ENCODE measurements around the gene CXXC1.
A peak's percentile ranks its signal among the peaks of the same experiment; 100 is the strongest.
"Not testable (repeated sequence)": the region's sequence is repeated elsewhere in the genome, so short reads cannot be mapped to it uniquely, and the experiment has no call there.

Gene CXXC1

DNA sequence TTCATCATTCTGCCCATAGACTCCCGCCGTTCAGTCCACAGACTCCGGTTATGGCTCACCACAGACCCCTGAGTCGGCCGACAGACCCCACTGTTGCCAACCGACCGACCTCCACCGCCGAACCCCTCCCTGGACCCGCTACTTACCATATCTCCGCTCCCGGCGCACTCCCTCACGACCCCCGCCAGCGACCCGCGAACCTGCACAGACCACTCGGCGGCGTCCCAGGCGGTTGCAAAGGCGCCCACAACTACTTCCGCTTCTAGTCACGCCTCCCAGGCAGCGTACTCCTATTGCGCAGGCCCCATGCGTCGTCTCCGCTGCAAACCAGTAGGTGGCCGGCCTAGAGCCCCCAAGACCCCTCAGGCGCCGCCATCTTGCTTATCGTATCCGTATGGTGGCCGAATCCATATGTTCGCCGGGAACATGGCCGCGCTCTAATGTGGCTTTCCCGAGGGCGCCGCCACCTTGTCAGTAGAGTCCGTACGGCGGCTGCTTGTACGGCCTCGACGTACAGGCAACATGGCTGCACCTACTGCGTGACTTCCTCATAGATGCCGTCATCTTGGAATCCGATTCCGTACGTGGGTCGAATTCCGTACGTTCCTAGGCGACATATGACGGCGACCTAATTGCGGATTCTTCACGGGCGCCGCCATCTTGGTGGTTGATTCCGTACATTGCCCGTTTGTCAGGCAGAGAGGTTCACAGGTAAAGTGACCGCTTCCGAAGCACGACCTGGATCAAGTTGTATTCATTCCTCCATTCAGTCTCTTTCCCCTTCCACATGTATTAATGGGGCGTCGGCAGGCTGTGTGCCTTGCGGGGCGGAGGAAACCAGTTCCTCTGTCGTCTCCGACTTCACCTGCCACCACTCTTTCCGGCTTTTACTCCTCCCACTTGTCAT, at the start of gene CXXC1:
TSS of gene CXXC1 (minus strand) at position 252 of the 907 bp plus-strand sequence. CDS start at position 149, 103 bp downstream.
- FAIRE-seq (peak; percentile 100), DNase-seq (ENCODE audit: extremely low spot score, insufficient read length, low read depth) (peak; percentile 75)

DNA sequence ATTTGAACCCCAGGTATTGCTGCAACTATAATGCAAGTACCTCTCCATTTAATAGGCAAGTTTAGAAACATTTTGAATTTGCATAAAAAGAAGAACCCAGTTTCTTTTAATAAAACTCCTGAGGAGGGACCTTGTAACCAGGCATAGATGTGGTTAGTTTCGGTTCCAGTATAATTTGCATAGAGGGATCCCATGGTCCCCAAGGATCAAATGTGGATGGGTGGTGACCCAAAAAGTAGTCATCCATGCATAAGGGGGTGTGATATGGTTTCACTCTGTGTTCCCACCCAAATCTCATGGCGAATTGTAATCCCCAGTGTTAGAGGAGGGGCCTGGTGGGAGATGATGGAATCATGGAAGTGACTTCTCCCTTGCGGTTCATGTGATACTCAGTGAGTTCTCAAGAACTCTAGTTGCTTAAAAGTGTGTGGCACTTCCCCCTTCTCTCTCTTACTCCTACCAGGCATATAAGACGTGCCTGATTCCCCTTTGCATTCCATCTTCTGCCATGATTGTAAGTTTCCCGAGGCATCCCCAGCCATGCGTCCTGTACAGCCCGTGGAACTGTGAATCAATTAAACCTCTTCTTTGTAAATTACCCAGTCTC, 47.2 kb upstream of the CXXC1 start:
- FAIRE-seq (peak; percentile 88), DNase-seq (ENCODE audit: extremely low spot score, insufficient read length, low read depth) (no peak)

DNA sequence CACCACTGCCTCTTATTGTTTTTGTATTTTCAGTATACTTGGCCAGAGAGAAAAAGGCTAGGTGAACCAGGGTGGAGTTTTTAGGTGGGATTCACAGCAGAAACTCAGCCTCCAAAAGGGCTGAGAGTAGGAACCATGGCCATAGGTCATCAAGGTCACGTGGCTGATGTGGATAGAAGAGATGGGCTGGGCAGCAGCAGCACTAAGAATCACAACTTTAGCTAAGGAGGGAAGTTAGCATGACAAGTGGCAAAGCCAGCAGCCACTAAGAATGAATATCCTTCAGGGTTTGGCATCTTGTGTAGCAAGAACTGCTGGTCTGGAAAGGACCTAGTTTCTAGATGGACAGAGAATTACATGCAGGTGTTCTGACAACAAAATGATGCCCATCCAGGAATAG, 44.2 kb upstream of the CXXC1 start:
- DNase-seq (ENCODE audit: extremely low spot score, insufficient read length, low read depth) (no peak), FAIRE-seq (peak; percentile 36)

DNA sequence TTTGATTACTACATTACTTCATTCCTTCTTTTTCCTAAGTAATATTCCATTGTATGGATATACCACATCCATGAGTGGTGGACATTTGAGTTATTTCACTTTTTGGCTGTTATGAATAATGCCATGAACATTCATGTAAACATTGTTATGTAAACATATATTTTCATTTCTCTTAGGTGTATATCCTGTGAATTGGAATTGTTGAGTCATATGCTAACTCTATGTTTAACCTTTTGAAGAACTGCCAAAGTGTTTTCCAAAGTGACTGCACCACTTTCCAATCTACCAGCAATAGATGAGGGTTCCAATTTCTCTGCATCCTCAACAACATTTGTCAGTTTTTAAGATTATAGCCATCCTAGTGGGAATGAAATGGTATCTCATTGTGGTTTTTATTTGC, 42.7 kb upstream of the CXXC1 start:
- FAIRE-seq, result no peak
- no peak for DNase-seq (ENCODE audit: extremely low spot score, insufficient read length, low read depth)

DNA sequence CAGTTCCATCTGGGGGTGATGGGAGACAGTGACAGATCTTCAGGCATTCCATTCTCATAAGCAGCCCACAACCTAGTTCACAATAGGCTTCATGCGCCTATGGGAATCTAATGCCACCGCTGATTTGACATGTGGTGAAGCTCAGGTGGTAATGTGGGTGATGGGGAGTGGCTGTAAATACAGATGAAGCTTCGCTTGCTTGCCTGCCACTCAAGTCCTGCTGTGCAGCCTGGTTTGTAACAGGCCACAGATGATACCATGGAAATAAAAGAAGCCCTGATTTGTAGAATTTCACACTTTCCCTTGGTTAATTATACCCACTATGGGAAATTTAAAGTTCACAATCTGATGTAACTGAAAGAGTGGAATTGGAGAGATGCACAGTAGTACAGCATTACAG, 40.5 kb upstream of the CXXC1 start:
- DNase-seq (ENCODE audit: extremely low spot score, insufficient read length, low read depth) (no peak), FAIRE-seq (no peak)

DNA sequence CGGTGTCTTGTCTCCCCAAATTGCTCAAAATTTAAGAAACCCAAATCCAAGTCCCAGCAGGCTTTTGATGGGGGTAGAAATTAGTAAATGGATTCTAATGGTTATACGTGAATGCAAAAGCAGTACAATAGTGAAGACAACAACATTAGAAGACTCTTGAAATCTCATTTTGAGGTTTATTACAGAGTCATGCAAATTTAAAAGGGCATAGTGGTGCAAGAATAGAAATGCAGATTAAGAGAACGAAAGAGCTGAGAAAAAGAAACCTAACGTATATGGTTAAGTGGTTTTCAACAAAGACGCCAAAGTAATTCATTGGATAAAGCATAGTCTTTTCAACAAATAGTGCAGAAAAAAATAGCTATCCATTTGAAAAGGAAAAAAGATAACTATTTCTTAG, 33.2 kb upstream of the CXXC1 start:
- FAIRE-seq (peak; percentile 86), DNase-seq (ENCODE audit: extremely low spot score, insufficient read length, low read depth) (no peak)

DNA sequence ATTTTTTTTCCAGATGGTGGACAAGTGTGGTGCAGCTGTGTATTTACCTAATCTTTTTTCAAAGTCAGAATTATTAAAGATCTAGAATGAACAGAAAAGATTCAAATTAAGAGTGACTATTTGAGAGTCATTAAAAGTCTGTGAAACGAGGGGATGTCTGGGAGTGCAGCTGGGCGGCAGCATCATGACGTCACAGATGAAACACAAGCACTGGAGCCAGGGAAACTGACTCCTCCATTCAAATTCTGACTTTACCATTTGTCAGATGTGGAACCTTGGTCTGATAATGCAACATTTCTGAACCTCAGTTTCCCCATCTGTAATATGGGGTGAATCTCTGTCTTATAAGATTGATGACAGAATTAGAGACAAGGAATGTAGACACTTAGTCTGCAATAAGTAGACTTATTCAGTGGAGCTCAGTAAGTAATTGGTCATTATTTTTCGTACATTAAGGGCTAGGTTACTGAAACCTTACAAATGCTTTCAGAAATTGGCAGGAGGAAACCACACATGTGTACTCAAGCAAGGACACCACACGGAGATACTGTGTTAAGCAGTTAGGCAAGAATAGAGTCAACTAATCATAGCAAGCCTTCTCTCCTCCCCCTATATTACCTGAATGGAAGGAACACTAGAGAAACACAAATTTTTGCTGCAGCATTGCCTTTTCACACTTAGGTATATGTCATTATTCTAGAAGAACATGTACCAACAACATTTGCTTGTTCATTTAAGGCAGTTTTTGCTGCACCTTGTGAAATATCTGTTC, 27.8 kb upstream of the CXXC1 start:
- peak; percentile 99 for FAIRE-seq
- DNase-seq (ENCODE audit: extremely low spot score, insufficient read length, low read depth), result peak; percentile 50

DNA sequence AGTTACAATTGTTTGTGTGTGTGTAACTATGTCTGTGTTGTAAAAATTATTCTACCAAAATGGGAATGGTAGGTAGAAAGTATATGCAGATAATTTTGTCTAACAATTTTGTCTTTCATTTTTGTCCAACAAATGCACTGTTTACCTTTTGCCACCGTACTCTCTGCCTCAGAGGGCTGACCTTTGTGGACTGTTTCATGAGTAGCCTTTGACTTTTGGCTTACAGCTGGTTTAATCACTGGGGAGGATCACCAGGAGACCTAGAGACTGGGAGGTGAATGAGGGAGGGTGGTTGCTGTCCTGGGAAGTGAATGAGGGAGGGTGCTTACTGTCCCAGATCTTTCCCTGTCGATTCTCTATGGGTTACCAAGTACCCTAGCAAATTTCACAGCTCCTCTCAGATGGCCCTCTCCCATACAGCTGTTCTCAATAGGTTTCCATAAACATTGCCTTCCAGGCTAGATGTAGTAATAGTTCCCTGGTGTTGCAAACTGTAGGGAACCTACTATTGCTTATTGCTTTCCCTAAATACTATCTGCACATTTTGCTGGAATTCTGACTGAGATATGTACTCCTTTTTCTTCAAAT, 26.5 kb upstream of the CXXC1 start:
- DNase-seq (ENCODE audit: extremely low spot score, insufficient read length, low read depth), result no peak
- FAIRE-seq, result no peak

DNA sequence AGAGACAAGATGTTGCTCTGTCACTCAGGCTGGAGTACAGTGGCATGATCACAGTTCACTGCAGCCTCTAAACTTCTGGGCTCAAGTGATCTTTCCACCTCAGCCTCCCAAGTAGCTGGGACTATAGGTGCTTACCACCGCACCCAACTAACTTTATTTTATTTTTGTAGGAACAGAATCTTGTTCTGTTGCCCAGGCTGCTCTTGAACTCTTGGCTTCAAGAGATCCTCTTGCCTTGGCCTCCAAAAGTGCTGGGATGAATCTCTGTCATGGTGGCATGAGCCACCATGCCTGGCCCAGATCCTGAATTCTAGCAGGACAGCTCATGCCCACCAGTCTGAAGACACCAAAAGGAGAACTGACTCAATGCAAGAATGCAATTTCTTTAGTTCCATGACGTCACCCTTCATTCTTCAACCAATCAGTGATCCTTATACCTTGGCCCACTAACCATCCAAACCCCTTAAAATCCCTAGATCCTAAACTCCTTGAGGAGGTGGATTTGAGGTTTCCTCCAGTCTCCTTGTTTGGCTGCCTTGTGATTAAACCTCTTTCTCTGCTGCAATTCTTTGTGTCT, 25.6 kb upstream of the CXXC1 start:
- FAIRE-seq (no peak), DNase-seq (ENCODE audit: extremely low spot score, insufficient read length, low read depth) (no peak)

DNA sequence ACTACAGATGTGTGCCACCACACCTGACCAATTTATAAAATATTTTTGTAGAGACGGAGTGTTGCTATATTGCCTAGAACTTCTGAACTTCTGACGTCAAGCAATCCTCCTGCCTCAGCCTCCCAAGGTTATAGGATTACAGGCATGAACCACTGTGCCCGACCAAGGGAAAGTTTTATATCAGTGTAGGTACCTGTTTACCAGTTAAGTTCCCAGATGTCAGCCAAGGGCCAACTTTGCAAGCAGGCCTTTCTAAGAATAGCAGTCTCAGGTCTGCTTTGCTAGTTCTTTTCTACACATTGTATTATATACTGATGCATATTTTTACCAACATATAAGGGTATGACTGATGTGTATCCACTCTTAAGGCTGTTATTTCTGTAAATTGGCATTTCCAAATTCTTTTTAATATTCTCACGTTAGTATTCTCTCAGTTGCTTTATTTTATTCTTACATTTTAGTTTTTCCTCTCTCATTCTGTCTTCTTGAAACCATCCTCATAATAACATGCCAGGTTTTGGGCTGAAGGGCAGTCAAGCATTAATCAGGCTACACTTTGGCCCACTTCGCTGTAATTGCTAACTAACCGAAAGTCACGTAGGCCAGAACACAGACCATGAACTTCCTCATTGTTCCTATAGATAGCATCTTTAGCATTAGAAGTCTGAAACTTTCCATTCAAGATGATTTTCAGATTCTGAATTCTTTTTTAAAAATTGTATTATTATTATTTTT, 25.0 kb upstream of the CXXC1 start:
- no peak for DNase-seq (ENCODE audit: extremely low spot score, insufficient read length, low read depth)
- FAIRE-seq, result peak; percentile 99

DNA sequence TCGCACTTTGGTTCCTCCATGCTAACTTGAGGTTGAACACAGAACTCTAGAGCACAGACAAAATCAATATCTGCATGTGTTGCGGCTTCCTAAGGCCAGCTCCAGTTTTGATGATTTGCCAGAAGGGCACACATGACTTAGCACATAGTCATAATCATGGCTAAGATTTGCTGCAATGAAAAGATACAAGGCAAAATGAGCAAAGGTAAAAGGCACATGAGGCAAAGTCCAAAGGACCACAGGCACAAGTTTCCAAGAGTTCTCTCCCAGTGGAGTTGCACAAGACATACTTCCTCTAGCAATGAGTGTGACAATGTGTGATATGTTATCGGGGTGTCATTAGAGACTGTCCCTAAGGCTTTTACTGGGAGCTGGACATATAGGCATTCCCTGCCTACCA, 24.2 kb upstream of the CXXC1 start:
- no peak for DNase-seq (ENCODE audit: extremely low spot score, insufficient read length, low read depth)

DNA sequence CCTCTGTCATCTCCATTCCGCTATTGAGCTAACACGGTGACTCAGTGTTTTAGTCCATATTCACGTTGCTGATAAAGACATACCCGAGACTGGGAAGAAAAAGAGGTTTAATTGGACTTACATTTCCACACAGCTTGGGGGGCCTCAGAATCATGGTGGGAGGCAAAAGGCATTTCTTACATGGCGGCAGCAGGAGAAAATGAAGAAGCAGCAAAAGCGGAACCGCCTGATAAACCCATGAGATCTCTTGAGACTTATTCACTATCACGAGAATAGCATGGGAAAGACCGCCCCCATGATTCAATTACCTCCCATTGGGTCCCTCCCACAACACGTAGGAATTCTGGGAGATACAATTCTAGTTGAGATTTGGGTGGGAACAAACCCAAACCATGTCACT, 22.6 kb upstream of the CXXC1 start:
- FAIRE-seq (peak; percentile 21), DNase-seq (ENCODE audit: extremely low spot score, insufficient read length, low read depth) (no peak)

More for the DNA sequence above, 24.2 kb upstream of the CXXC1 start:
- peak; percentile 60 for FAIRE-seq

DNA sequence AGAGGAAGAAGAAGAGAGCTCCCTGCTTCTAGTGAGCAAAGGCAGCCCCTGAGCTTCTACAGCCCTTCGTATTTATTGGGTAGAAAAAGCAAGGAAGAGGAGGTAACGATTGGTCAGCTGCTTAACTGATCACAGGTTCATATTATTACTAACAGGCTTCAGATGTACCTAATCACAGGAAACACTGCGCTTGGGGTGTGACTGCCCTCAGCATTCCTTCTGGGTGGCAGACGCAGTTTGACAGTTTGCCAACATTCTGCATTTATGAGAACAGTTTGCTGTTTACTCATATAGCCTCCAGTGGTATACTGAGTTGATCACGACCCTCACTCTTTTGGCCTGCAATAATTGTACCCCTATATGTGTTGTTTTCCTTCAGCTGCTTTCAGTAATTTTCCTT, 21.4 kb upstream of the CXXC1 start:
- FAIRE-seq, result peak; percentile 15
- not testable (repeated sequence) for DNase-seq (ENCODE audit: extremely low spot score, insufficient read length, low read depth)

DNA sequence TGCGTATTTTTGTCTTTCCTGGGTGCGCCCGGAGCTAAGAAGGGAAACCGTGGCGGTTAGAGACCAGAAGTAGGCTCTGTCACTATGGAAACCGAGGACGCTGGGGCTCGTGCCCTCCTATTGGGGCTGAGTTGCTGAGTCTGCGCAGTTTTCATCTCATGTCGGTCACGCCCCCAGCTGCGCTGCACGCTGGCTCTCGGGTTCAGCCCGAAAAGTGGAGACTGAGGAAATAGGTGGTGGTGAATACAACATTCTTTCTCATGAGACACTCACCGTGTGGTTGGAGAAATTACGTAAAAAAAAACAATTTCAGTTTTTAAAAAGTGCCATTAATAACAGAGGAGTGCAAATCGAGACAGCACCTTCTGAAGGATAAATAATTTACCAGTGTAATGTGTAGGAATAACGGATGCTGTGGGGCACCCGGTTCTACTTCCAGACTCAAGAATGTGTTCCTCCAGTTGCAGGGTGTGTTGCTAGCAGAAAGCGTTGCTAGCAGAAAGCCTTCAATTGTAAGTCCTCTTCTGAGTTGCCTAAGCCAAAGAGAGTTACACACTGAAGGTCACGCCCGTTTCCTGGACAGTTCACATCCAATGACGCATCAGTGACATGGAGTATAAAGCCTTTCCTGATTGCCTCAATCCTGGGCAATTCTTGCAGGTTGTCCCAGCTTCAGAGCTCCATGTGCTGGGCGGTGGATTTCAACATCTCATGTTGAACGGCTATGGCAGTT, 20.4 kb upstream of the CXXC1 start:
- DNase-seq (ENCODE audit: extremely low spot score, insufficient read length, low read depth) (peak; percentile 81), FAIRE-seq (peak; percentile 98)

DNA sequence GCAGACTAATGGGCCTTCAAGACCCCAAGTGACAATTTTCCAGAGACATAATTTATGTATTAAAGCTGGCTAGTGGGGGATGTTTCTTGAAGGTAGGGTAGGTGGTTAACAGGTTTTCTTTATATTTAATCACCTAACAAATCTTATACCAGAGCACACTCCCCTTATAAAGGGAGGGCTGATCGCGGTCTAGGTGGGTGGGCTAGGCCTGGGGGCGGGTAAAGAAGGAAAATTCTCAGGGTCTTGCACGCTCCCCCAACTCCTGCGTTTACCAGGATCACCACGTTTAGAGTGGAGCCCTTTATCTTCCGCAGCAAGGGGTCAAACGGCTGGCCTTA, 19.9 kb upstream of the CXXC1 start:
- DNase-seq (ENCODE audit: extremely low spot score, insufficient read length, low read depth), result no peak
- FAIRE-seq, result no peak

DNA sequence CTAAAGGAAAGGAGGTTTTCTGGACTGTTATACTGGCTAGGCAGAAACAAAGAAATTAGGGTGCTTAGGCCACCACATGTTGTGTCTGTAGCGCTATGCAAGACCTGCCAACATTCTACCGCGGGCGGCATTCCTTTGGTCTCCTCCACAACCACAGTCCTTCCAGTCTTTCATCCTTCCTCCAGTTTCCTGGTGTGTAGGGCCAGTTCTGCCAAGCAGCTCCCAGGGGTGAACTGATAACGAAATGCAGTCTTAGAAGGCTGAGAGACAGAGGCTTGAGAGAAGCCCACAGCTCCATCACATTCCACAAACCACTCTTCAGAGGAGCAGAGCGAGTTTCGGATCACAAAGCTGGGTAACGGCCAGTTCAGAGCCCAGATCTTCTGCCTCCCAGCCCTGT, 19.5 kb upstream of the CXXC1 start:
- no peak for DNase-seq (ENCODE audit: extremely low spot score, insufficient read length, low read depth)
- peak; percentile 33 for FAIRE-seq

DNA sequence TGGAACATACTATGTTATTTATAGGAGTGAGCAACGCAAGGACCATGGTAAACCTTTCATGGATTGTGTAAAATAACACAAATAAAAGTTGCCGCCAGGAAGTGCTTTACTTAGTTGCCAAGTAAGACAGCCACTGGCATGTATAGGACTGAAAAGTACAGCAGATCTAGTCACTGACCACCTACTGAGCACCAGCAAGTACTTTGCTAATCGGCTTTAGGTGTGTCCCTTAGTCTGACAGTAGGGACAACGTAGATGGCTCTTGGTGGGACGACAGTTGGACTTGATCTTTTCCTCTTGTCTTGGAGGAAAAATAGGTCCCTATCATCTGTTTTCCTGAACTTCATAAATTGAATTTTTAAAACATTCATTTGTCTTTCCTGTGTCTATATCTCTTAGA, 13.6 kb upstream of the CXXC1 start:
- no peak for FAIRE-seq
- no peak for DNase-seq (ENCODE audit: extremely low spot score, insufficient read length, low read depth)

DNA sequence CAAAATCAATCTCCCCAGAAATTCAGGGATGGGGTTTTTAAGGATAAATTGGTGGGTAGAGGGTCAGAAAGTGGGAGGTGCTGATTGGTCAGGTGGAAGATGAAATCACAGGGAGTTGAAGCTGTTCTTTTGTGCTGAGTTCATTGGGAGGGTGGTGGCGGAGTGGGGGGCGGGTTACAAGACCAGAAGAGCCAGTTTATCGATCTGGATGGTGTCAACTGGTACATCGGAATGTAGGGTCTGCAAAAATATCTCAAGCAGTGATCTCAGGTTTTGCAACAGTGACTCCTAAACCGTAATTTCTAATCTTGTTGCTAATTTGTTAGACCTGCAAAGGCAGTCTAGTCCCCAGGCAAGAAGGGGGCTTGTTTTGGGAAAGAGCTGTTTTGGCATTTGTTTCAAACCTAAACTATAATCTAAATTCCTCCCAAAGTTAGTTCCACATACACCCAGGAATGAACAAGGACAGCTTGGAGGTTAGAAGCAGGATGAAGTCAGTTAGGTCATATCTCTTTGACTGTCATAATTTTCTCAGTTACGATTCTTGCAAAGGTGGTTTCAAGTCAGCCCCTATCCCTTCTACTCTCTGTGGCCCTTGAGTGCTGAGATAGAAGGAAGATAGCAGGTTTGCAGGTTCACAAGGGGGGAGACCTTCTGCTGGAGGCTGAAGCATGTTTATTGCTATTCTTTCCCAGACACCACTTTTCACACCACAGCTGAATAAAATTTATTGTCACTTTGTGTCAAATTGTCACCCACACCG, 12.3 kb upstream of the CXXC1 start:
- DNase-seq (ENCODE audit: extremely low spot score, insufficient read length, low read depth) (no peak), FAIRE-seq (no peak)
